CD14-positive monocyte (primary cell): ENCODE measurements around the gene GRIK4. TPM values are rescaled to one million over a fixed set of nuclear protein-coding genes. Genes with fewer than 3 reads are reported as not detected.

Source experiments
- DNase-seq, 3 donors: peaks; one replicate each; pipeline ENCODE4 v3.0.0-alpha.2; 2011 to 2022
- H2AFZ ChIP-seq: 2 replicates; pipeline ENCODE4 v1.6.0; 2012; ENCODE audit warnings: mild to moderate bottlenecking, low read depth, low read length, inconsistent platforms; ENCODE audit not compliant: insufficient read depth, poor library complexity, severe bottlenecking
- H3K27ac ChIP-seq, 2 donors: 1 replicate in 1 of 2; 2 replicates in 1 of 2; pipeline ENCODE4 v1.5.1; 2012 to 2013; ENCODE audit warnings: low read length in 2 of 2, control low read depth in 1 of 2, inconsistent platforms in 1 of 2, low read depth in 1 of 2, mild to moderate bottlenecking in 1 of 2
- H3K27me3 ChIP-seq, 2 donors: one replicate each; pipeline versions ENCODE4 v1.6.0 to v1.6.1; 2011 to 2013; ENCODE audit warnings: low read length in 2 of 2; ENCODE audit not compliant: control insufficient read depth in 2 of 2, insufficient read depth in 2 of 2
- H3K36me3 ChIP-seq, 2 donors: replicated peaks in 1 of 2; 1 replicate in 1 of 2; 2 replicates in 1 of 2; pipeline versions ENCODE4 v1.5.1 to v1.6.1; 2012 to 2013; ENCODE audit warnings: low read length in 2 of 2, control low read depth in 1 of 2, inconsistent platforms in 1 of 2, mild to moderate bottlenecking in 1 of 2; ENCODE audit not compliant: insufficient read depth in 2 of 2, control insufficient read depth in 1 of 2
- H3K4me1 ChIP-seq, 2 donors: 1 replicate in 1 of 2; 2 replicates in 1 of 2; pipeline versions ENCODE4 v1.5.1 to v1.6.1; 2012 to 2013; ENCODE audit warnings: low read length in 2 of 2, control low read depth in 1 of 2, inconsistent platforms in 1 of 2, mild to moderate bottlenecking in 1 of 2, moderate library complexity in 1 of 2; ENCODE audit not compliant: insufficient read depth in 2 of 2, control insufficient read depth in 1 of 2
- H3K4me2 ChIP-seq: replicated peaks from 2 replicates; pipeline ENCODE3; 2012; ENCODE audit warnings: low read length, moderate library complexity, mild to moderate bottlenecking; ENCODE audit not compliant: poor library complexity, severe bottlenecking; ENCODE audit errors: extremely low read depth
- H3K4me3 ChIP-seq, 3 experiments: fragments of 200-600 bp in 1 of 3; sonication (generic) in 1 of 3; replicated peaks in 1 of 3; 1 replicate in 2 of 3; 2 replicates in 1 of 3; pipeline ENCODE4 v1.5.1; 2011 to 2013; ENCODE audit warnings: low read length in 3 of 3, mild to moderate bottlenecking in 3 of 3, control low read depth in 2 of 3, low read depth in 2 of 3, inconsistent platforms in 1 of 3, moderate library complexity in 1 of 3
- H3K79me2 ChIP-seq: 2 replicates; pipeline ENCODE4 v1.6.0; 2012; ENCODE audit warnings: mild to moderate bottlenecking, control low read depth, inconsistent platforms, low read length, moderate library complexity; ENCODE audit not compliant: insufficient read depth
- H3K9ac ChIP-seq: 2 replicates; pipeline ENCODE4 v1.6.0; 2017; ENCODE audit warnings: low read length, mild to moderate bottlenecking; ENCODE audit not compliant: insufficient read depth, poor library complexity, severe bottlenecking
- H3K9me3 ChIP-seq, 2 donors: replicated peaks in 1 of 2; 1 replicate in 1 of 2; 2 replicates in 1 of 2; pipeline versions ENCODE4 v1.5.1 to v1.6.1; 2012 to 2013; ENCODE audit warnings: low read length in 2 of 2, control low read depth in 1 of 2; ENCODE audit not compliant: control insufficient read depth in 1 of 2, insufficient read depth in 1 of 2
- H4K20me1 ChIP-seq: 2 replicates; pipeline ENCODE4 v1.6.0; 2012; ENCODE audit warnings: mild to moderate bottlenecking, low read length, control low read depth, moderate library complexity; ENCODE audit not compliant: insufficient read depth
- H3K27ac Mint-ChIP-seq, 7 donors: one replicate each; pipeline ENCODE4 v1.8.0; 2020; ENCODE audit warnings: mild to moderate bottlenecking in 7 of 7, mixed read lengths in 7 of 7, moderate library complexity in 6 of 7, inconsistent platforms in 2 of 7
- H3K27me3 Mint-ChIP-seq, 3 donors: one replicate each; pipeline ENCODE4 v1.8.0; 2021 to 2022; ENCODE audit warnings: low read depth in 3 of 3, mild to moderate bottlenecking in 3 of 3, mixed read lengths in 3 of 3, moderate library complexity in 3 of 3, inconsistent platforms in 1 of 3
- H3K36me3 Mint-ChIP-seq, 2 donors: one replicate each; pipeline ENCODE4 v1.8.0; 2020; ENCODE audit warnings: mixed read lengths in 2 of 2, inconsistent platforms in 1 of 2, mild to moderate bottlenecking in 1 of 2
- H3K4me1 Mint-ChIP-seq: one replicate; pipeline ENCODE4 v1.8.0; 2020; ENCODE audit warnings: mild to moderate bottlenecking, mixed read lengths
- H3K4me3 Mint-ChIP-seq, 2 donors: one replicate each; pipeline ENCODE4 v1.8.0; 2020; ENCODE audit warnings: mild to moderate bottlenecking in 2 of 2, mixed read lengths in 2 of 2, moderate library complexity in 1 of 2
- H3K9me3 Mint-ChIP-seq, 7 donors: one replicate each; pipeline ENCODE4 v1.8.0; 2020 to 2022; ENCODE audit warnings: mixed read lengths in 7 of 7, mild to moderate bottlenecking in 6 of 7, moderate library complexity in 6 of 7, inconsistent platforms in 2 of 7
- CTCF ChIP-seq: fragments of 200-600 bp; IDR thresholded peaks from one replicate; pipeline ENCODE4 v1.8.0; 2022; ENCODE audit warnings: antibody characterized with exemption, mild to moderate bottlenecking
- WGBS: methylation state at CpG from one replicate; pipeline ENCODE4 v1.1.5; 2013; ENCODE audit warnings: missing lambda C conversion rate; ENCODE audit not compliant: insufficient coverage; 5-methylcytosine and 5-hydroxymethylcytosine counted together
- intact Hi-C, 2 donors: fragments of 100-400 bp; cut with micrococcal nuclease; formaldehyde crosslinking; loops; one replicate each; pipeline versions ENCODE4 v1.15.0 to v1.15.1; 2023
- polyA plus RNA-seq, 3 donors: library from polyadenylated mRNA; depleted of rRNA in 1 of 3; unstranded in 2 of 3; stranded (reverse) in 1 of 3; fragments of 300-500 nt in 2 of 3; fragments of >200 nt in 1 of 3; fragmentation: Illumina TruSeq in 2 of 3; gene quantifications; 1 replicate in 2 of 3; 2 replicates in 1 of 3; pipeline ENCODE4 v1.2.3, GENCODE V29; 2012 to 2021

GRIK4 gene
- polyA plus RNA-seq, 3 donors = not detected

GRCh38 chr11:120590472-120590871 is 78.9 kb downstream of the GRIK4 start:
- H3K27ac ChIP-seq = no peak overlapping the region
- no peak overlapping the region for H2AFZ ChIP-seq
- no peaks in the 10 kb centered on the region for H3K4me1 ChIP-seq
- peaks cover 10 to 13% (median 13%) of the 10 kb centered on the region in 3 donors for H3K27me3 Mint-ChIP-seq
- H3K79me2 ChIP-seq = no peaks in the 10 kb centered on the region
- H3K9ac ChIP-seq = no peak overlapping the region
- no peak for TF ChIP-seq CTCF
- no peaks in the 10 kb centered on the region for H3K27me3 ChIP-seq
- no peak overlapping the region for H3K4me3 Mint-ChIP-seq
- H3K4me1 Mint-ChIP-seq = no peaks in the 10 kb centered on the region
- 79% methylated on average over 3 of the region's 3 CpGs for WGBS
- intact Hi-C loops = no loop called here
- peaks cover 0 to 5% (median 0%) of the 10 kb centered on the region in 7 donors for H3K9me3 Mint-ChIP-seq
- H3K36me3 Mint-ChIP-seq = no peaks in the 10 kb centered on the region
- no peaks in the 10 kb centered on the region for H3K9me3 ChIP-seq
- no peak overlapping the region for H3K27ac Mint-ChIP-seq
- no peak overlapping the region for H3K4me3 ChIP-seq
- H3K4me2 ChIP-seq = no peak overlapping the region
- no peaks in the 10 kb centered on the region for H4K20me1 ChIP-seq
- H3K36me3 ChIP-seq = no peaks in the 10 kb centered on the region
- no peak for DNase-seq

DNA sequence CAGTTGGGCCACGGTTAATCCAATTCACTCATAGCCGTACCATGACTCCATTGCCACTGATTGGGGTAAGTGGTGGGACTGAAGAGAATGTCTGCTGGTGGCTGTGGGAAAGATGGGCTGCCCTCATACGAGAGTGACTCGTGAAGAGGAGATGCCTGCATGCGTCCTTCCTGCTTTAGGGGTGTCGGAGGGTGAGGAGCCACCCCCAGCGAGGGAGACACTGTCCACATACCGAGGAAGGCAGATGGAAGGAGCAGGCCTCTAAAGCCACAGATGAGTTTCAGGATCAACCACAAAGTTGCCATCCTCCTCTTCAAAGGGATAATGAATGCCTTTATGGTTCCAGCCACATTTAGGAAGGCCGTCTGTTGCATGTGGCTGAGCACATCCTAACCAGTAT is 83.2 kb downstream of the GRIK4 start:
- Mint-ChIP-seq H3K4me1 (no peaks in the 10 kb centered on the region), H3K27me3 (peaks cover 8 to 16% (median 10%) of the 10 kb centered on the region in 3 donors), H3K4me3 (no peak overlapping the region), H3K27ac (no peak overlapping the region), H3K36me3 (no peaks in the 10 kb centered on the region), H3K9me3 (peaks cover 0 to 2% (median 0%) of the 10 kb centered on the region in 7 donors)
- DNase-seq = no peak
- Histone ChIP-seq H3K9me3 (no peaks in the 10 kb centered on the region), H2AFZ (no peak overlapping the region), H3K4me1 (no peaks in the 10 kb centered on the region), H3K79me2 (no peaks in the 10 kb centered on the region), H3K27ac (no peak overlapping the region), H3K36me3 (no peaks in the 10 kb centered on the region), H4K20me1 (no peaks in the 10 kb centered on the region), H3K27me3 (no peaks in the 10 kb centered on the region), H3K4me3 (no peak overlapping the region), H3K4me2 (no peak overlapping the region), H3K9ac (no peak overlapping the region)
- 84% methylated on average over 5 of the region's 9 CpGs for WGBS
- intact Hi-C loops = no loop called here
- TF ChIP-seq CTCF = no peak
